Right atrium auricular region (tissue), 2 donors: Measurements from ENCODE around the gene WDR45B. TPM values are rescaled to one million over a fixed set of nuclear protein-coding genes. Genes with fewer than 3 reads are reported as not detected.
A peak's percentile ranks its signal among the peaks of the same experiment; 100 is the strongest.
"Not testable (repeated sequence)": the region's sequence is repeated elsewhere in the genome, so short reads cannot be mapped to it uniquely, and the experiment has no call there.

Experiments used
- DNase-seq: peaks from one replicate; pipeline ENCODE4 v3.0.0-alpha.2; 2019; ENCODE audit warnings: low spot score
- H3K27ac ChIP-seq, 2 donors: fragments of 200-600 bp; sonication (generic); 1 replicate in 1 of 2; 2 replicates in 1 of 2; pipeline ENCODE4 v1.5.1; 2016 to 2019
- H3K27me3 ChIP-seq, 2 donors: fragments of 200-600 bp; sonication (generic); one replicate each; pipeline versions ENCODE4 v1.5.1 to v1.6.0; 2017 to 2019
- H3K36me3 ChIP-seq: fragments of 200-600 bp; sonication (generic); one replicate; pipeline ENCODE4 v1.5.1; 2016
- H3K4me1 ChIP-seq, 2 donors: fragments of 200-600 bp; sonication (generic); one replicate each; pipeline versions ENCODE4 v1.5.1 to v1.6.0; 2017 to 2019
- H3K4me3 ChIP-seq, 2 donors: fragments of 200-600 bp; sonication (generic); 1 replicate in 1 of 2; 2 replicates in 1 of 2; pipeline ENCODE4 v1.5.1; 2017 to 2019; ENCODE audit warnings: mild to moderate bottlenecking in 1 of 2, moderate library complexity in 1 of 2
- H3K9me3 ChIP-seq, 2 donors: fragments of 200-600 bp; sonication (generic); one replicate each; pipeline ENCODE4 v1.5.1; 2019
- CTCF ChIP-seq, 2 donors: fragments of 200-600 bp; sonication (generic); IDR thresholded peaks; one replicate each; pipeline ENCODE4 v1.5.1; 2019; ENCODE audit warnings: antibody characterized with exemption in 2 of 2
- total RNA-seq, 2 donors: library from RNA; depleted of rRNA; stranded (reverse); fragments of >200 nt; gene quantifications; one replicate each; pipeline ENCODE4 v1.1.0, GENCODE V29; 2016

WDR45B gene
- total RNA-seq, 2 donors from 2014 or later = 41.2 to 46.4 TPM

- TF ChIP-seq CTCF (IDR thresholded peaks at IDR 0.05) = no peak
- Histone ChIP-seq H3K4me3 (no peak overlapping the region), H3K27me3 (no peaks in the 10 kb centered on the region), H3K36me3 (peaks cover 17% of the 10 kb centered on the region), H3K27ac (no peak overlapping the region), H3K9me3 (no peaks in the 10 kb centered on the region), H3K4me1 (no peaks in the 10 kb centered on the region)
- DNase-seq = no peak
Observed at GRCh38 chr17:82658331-82658730, 10.1 kb upstream of the WDR45B start.

GRCh38 chr17:82657926-82658325, 9.7 kb upstream of the WDR45B start:
- Histone ChIP-seq H3K4me1 (no peaks in the 10 kb centered on the region), H3K4me3 (no peak overlapping the region), H3K27me3 (no peaks in the 10 kb centered on the region), H3K27ac (no peak overlapping the region), H3K36me3 (peaks cover 17% of the 10 kb centered on the region), H3K9me3 (no peaks in the 10 kb centered on the region)
- DNase-seq = no peak
- no peak for TF ChIP-seq CTCF (IDR thresholded peaks at IDR 0.05)

- DNase-seq = no peak
- H3K36me3 ChIP-seq = peaks cover 17% of the 10 kb centered on the region
- no peak for TF ChIP-seq CTCF (IDR thresholded peaks at IDR 0.05)
- no peak overlapping the region for H3K27ac ChIP-seq
- H3K4me3 ChIP-seq = no peak overlapping the region
- H3K27me3 ChIP-seq = no peaks in the 10 kb centered on the region
- no peaks in the 10 kb centered on the region for H3K4me1 ChIP-seq
- H3K9me3 ChIP-seq = no peaks in the 10 kb centered on the region
Observed at GRCh38 chr17:82656266-82656665, 8.0 kb upstream of the WDR45B start.

GRCh38 chr17:82655523-82655922, 7.3 kb upstream of the WDR45B start:
- H3K27ac ChIP-seq = peak overlapping the region in 1 of 2 donors; percentile 19
- H3K4me1 ChIP-seq = no peaks in the 10 kb centered on the region
- no peak for TF ChIP-seq CTCF (IDR thresholded peaks at IDR 0.05)
- no peak for DNase-seq
- H3K4me3 ChIP-seq = no peak overlapping the region
- H3K9me3 ChIP-seq = no peaks in the 10 kb centered on the region
- H3K27me3 ChIP-seq = no peaks in the 10 kb centered on the region
- peaks cover 17% of the 10 kb centered on the region for H3K36me3 ChIP-seq

GRCh38 chr17:82655038-82655479, 6.8 kb upstream of the WDR45B start:
- Histone ChIP-seq H3K27me3 (no peaks in the 10 kb centered on the region), H3K9me3 (no peaks in the 10 kb centered on the region), H3K4me1 (no peaks in the 10 kb centered on the region), H3K27ac (peak overlapping the region; percentile 19 to 35), H3K4me3 (no peak overlapping the region), H3K36me3 (peaks cover 17% of the 10 kb centered on the region)
- TF ChIP-seq CTCF (IDR thresholded peaks at IDR 0.05) = no peak
- no peak for DNase-seq

- Histone ChIP-seq H3K36me3 (peaks cover 13% of the 10 kb centered on the region), H3K27ac (peak overlapping the region; percentile 19 to 35)
- not testable (repeated sequence) for H3K9me3 ChIP-seq, H3K4me1 ChIP-seq, H3K4me3 ChIP-seq, H3K27me3 ChIP-seq, DNase-seq
Observed at GRCh38 chr17:82654611-82655010, 6.4 kb upstream of the WDR45B start.
